ENCODE data around the gene EYA3.

The EYA3 gene

DNA sequence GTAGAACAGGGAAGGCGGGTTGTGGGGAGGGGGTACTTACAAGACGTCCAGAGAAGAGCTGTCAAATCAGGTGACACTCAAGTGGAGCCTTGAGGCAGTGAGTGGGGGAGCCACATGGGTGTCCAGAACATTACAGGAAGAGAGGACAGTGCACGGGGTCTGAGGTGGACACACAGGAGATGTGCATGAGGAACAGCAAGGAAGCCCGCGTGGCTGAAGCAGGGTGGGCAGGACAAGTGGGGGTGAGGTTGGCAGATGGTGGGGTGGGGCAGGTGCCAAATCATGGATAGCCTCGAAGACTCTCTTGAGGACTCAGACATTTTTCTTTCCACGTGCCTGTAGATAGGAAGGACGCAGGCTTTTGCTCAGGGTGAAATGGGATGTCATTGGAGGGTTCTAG, 152.7 kb downstream of the EYA3 start:
- no peak for DNase-seq

DNA sequence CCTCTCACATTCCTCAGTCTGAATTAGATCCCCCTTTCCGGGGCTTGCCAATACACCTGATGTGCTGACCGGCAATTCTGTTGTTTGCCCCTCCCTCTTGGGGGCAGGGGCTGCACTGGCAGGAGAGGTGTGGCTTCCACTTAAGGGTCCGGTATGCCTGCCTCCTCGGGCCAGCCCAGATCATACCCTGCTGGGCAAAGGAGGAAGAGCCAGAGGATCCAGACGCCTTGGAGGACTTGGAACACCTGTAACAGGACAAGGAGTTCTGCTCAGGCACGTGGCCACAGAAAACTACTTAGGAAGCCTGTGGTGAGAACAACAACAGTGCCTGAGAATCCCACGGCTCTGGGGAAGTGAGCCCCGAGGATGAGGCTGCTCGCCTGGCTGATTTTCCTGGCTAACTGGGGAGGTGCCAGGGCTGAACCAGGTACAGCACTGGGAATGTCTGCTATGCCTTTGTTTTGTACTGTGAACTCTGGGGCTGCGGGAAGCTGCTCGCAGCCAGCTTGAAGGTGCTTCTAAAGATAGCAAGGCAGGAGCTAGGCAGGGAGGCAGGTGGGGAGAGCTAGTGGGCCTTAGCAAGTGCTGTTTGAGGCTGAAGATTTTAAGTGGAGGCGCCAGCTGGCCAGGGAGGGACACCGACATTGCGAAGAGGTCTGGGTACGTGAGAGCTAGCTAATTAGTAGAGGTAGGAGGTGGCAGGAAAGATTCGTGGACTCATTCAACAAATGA, 153.4 kb downstream of the EYA3 start, which contains the start of gene SMPDL3B:
Gene SMPDL3B, plus strand, starts transcription at position 183 of the 732 bp plus-strand sequence. Its CDS starts 184 bp downstream, at position 367.
- no peak for DNase-seq

DNA sequence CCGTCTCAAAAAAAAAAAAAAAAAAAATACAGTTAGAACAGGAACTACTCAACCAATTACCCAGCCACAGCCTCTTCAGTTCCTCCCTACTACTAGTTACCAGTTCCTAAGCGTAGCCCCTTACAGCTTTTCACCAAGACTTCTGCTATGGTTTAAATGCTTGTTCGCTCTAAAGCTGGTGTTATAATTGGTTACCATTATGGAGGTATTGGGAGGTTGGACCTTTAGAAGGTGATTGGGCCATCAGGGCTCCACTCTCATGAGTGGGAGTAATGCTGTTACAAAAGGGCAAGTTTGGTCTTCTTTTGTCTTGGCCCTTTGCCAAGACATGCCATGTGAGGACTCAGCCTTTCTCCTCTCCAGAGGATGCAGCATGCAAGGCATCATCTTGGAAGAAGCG, 156.7 kb downstream of the EYA3 start:
- no peak for DNase-seq

DNA sequence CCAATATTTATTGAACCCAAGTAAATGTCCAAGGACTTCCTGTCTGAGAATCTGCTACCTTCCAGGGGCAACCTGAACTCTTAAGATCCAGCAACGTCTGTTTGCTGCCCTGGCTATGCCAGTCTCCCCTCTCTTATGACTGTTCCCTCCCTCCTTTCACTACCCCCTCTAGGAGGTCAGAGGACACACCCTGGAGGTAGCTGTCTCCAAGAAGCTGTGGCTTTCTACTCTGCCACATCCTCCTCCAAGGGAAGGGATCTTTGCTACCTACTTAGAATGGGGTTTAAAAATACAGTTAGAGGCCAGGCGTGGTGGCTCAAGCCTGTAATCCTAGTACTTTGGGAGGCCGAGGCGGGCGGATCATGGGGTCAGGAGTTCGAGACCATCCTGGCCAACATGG, 157.2 kb downstream of the EYA3 start:
- DNase-seq, result no peak

DNA sequence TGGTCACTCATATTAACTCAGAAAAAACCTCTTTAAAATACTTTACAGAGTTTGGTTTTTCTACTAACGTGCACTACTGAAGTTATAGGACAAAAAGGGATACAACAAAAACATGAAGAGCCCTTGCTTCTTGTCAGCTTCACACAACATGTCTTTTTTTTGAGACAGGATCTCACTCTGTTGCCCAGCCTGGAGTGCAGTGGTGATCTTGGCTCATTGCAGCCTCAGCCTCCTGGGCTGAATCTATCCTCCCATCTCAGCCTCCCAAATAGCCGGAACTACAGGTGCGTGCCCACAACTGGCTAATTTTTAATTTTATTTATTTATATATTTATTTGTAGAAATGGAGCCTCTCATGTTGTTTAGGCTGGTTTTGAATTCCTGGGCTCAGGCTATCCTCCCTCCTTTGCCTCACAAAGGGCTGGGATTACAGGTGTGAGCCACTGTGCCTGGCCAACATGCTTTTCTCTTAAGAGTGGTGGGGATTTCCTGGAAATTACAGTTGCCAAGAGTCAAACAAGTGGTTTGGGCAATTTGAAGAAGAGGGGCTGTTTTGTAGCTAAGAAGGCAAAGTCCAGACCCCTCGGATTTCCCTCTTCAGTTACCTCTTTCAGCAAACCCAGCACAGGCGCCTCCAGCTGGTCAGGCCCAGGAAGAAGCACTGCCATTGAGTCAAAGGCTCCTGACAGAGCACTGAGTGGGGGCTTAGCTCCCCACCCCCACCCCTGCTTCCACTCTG, 160.0 kb downstream of the EYA3 start:
- DNase-seq, result no peak

DNA sequence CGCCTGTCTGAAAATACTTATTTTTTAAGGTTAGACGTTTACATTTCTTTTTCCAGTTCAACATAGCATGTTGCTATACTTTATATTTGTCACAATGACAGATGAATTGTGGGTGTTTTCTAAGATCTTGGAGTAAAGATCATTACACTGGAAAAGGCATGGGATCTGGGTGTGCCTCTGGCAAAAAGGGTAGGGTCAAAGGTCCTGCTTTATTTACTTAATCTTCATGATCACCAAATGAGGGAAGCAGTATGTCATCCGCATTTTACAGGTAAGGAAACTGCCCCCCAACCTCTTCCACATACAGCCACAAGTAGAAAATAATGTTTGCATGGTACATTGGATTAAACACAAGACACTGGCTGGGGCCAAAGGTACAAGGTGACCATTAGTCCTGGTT, 166.1 kb downstream of the EYA3 start:
- no peak for DNase-seq
